ENCODE results near the gene FBXO42. TPM values are rescaled to one million over a fixed set of nuclear protein-coding genes. Genes with fewer than 3 reads are reported as not detected.

Gene FBXO42
- total RNA-seq, 1 experiment from 2014 or later, result 21.9 TPM

DNA sequence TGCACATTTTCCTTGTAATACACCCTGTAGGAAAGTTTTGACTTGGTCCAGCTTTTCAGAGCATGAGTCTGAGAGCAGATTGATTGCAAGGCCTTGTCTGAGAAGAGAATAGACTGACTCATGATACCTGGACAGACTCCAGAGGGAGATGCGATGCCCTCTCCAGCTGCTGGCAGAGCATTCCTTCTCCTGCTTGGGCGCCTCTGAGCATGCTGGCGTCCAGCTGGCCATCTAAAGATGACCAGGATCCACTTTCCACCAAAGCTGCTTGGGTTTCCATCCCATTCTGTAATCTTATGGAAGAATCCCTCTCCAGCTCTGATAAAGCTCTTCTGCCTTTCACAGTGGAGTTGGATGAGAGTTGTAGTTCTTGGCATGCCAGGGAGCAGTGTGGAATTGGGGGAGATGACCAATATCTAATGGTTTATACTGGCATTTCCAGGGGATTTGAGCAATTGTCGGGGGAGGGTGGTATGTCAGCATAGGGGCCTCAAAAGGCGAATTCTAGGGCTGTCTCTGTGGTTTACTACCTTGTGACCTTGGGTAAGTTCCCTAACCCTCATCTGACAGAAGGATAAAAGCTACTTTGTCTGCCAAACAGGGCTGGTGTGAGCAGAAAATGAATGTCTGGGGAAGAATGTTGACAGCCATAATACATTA, 34.3 kb upstream of the FBXO42 start:
- Mint-ChIP-seq H3K9me3 (ENCODE audit: unreplicated experiment) (no peaks in the 10 kb centered on the region), H3K4me1 (ENCODE audit: insufficient read depth, unreplicated experiment) (peaks cover 30% of the 10 kb centered on the region), H3K4me3 (ENCODE audit: unreplicated experiment) (no peak overlapping the region), H3K27ac (ENCODE audit: low read depth, unreplicated experiment) (peak overlapping the region; percentile 86), H3K36me3 (ENCODE audit: insufficient read depth, unreplicated experiment) (peaks cover 17% of the 10 kb centered on the region), H3K27me3 (ENCODE audit: insufficient read depth, unreplicated experiment) (no peaks in the 10 kb centered on the region)
- DNase-seq (ENCODE audit: unreplicated experiment), result peak; percentile 89
- TF ChIP-seq, protein P1, sequence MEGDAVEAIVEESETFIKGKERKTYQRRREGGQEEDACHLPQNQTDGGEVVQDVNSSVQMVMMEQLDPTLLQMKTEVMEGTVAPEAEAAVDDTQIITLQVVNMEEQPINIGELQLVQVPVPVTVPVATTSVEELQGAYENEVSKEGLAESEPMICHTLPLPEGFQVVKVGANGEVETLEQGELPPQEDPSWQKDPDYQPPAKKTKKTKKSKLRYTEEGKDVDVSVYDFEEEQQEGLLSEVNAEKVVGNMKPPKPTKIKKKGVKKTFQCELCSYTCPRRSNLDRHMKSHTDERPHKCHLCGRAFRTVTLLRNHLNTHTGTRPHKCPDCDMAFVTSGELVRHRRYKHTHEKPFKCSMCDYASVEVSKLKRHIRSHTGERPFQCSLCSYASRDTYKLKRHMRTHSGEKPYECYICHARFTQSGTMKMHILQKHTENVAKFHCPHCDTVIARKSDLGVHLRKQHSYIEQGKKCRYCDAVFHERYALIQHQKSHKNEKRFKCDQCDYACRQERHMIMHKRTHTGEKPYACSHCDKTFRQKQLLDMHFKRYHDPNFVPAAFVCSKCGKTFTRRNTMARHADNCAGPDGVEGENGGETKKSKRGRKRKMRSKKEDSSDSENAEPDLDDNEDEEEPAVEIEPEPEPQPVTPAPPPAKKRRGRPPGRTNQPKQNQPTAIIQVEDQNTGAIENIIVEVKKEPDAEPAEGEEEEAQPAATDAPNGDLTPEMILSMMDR (IDR thresholded peaks at IDR 0.05; ENCODE audit: unreplicated experiment), result no peak
- intact Hi-C loops (cut with micrococcal nuclease), result no loop called here
- CTCF ChIA-PET, result interaction anchor here (0.6 kb wide), 1 partner anchor 53 kb away, joined by 3 read pairs; the partner anchor contains the start of gene NECAP2
- BruUV-seq (replicated peaks), result no TSS peak
- POLR2A ChIA-PET, result interaction anchor here (0.6 to 3.9 kb wide), 12 partner anchors 10 to 241 kb away, joined by 3 to 21 read pairs (median 4); partner anchors contain the start of genes NECAP2 and SZRD1

DNA sequence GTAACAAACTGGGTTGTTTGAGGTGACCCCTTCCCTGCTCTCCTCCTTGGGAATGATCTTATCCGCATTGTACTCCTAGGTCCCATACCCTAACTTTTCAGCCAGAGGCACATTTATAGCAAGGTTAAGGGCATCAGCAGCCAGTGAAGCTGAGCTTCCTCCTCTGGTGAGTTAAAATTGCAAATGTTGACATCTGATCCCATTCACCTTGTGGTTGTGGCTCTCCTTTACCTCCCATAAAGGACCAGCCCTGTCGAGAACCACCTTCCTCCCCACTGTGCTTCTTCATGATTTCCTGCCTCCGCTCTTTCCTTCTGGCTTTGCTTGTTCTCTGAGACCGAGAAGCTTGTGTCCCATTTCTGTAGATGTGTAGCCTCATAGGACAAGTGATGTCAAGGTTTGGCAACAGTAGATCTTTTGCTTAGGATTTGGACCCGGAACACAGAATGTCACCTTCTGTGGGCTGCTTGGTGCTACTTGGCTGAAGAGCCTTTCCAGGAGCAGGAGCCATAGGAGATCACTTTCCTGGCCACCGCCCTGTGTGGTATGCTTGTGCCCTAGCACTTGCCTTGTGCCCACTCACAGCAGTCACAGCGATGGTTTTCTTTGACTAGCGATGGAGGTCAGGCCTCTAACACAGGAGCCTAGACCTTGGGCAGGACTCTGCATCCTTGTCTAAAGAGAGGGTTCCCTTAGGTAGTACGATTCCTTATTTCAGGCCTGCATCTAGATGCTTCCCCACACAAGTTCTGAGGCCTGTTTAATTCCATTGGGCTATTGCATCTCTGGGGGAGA, 33.6 kb upstream of the FBXO42 start:
- H3K27ac Mint-ChIP-seq (ENCODE audit: low read depth, unreplicated experiment), result peak overlapping the region; percentile 86
- CTCF ChIA-PET, result no interaction called here
- DNase-seq (ENCODE audit: unreplicated experiment), result no peak
- H3K36me3 Mint-ChIP-seq (ENCODE audit: insufficient read depth, unreplicated experiment), result peaks cover 17% of the 10 kb centered on the region
- H3K4me1 Mint-ChIP-seq (ENCODE audit: insufficient read depth, unreplicated experiment), result peaks cover 30% of the 10 kb centered on the region
- H3K4me3 Mint-ChIP-seq (ENCODE audit: unreplicated experiment), result no peak overlapping the region
- BruUV-seq (replicated peaks), result no TSS peak
- TF ChIP-seq, protein P1 (IDR thresholded peaks at IDR 0.05; ENCODE audit: unreplicated experiment), result no peak
- no peaks in the 10 kb centered on the region for H3K9me3 Mint-ChIP-seq (ENCODE audit: unreplicated experiment)
- intact Hi-C loops (cut with micrococcal nuclease), result no loop called here
- H3K27me3 Mint-ChIP-seq (ENCODE audit: insufficient read depth, unreplicated experiment), result no peaks in the 10 kb centered on the region
- POLR2A ChIA-PET, result interaction anchor here (0.6 to 3.9 kb wide), 11 partner anchors 11 to 241 kb away, joined by 3 to 21 read pairs (median 4); partner anchors contain the start of genes NECAP2 and SZRD1

DNA sequence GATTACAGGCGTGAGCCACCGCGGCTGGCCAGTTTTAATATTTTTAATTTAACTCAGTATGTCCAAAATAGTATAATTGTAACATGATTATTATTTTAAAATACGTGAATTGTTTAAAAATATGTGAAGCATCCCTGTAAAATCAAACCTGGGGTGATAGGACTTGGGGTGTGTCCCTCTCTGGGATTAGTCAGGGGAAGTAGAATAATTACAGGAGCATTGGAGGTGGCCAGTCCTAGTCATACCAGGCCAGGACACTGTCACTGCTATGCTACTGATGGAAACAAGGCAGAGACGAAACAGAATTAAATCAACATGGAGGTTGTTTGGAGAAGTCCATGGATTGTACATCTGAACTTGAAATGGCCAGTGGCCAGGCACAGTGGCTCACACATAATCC, 31.6 kb upstream of the FBXO42 start:
- DNase-seq (ENCODE audit: unreplicated experiment), result no peak
- Mint-ChIP-seq H3K27ac (ENCODE audit: low read depth, unreplicated experiment) (peak overlapping the region; percentile 46), H3K36me3 (ENCODE audit: insufficient read depth, unreplicated experiment) (peaks cover 5% of the 10 kb centered on the region), H3K9me3 (ENCODE audit: unreplicated experiment) (no peaks in the 10 kb centered on the region), H3K27me3 (ENCODE audit: insufficient read depth, unreplicated experiment) (no peaks in the 10 kb centered on the region), H3K4me3 (ENCODE audit: unreplicated experiment) (no peak overlapping the region), H3K4me1 (ENCODE audit: insufficient read depth, unreplicated experiment) (peaks cover 34% of the 10 kb centered on the region)
- CTCF ChIA-PET, result no interaction called here
- BruUV-seq (replicated peaks), result no TSS peak
- POLR2A ChIA-PET, result no interaction called here
- TF ChIP-seq, protein P1 (IDR thresholded peaks at IDR 0.05; ENCODE audit: unreplicated experiment), result no peak
- intact Hi-C loops (cut with micrococcal nuclease), result loop anchor here (5.0 kb wide), 1 partner anchor 437 kb away; no protein-coding TSS in a partner anchor

DNA sequence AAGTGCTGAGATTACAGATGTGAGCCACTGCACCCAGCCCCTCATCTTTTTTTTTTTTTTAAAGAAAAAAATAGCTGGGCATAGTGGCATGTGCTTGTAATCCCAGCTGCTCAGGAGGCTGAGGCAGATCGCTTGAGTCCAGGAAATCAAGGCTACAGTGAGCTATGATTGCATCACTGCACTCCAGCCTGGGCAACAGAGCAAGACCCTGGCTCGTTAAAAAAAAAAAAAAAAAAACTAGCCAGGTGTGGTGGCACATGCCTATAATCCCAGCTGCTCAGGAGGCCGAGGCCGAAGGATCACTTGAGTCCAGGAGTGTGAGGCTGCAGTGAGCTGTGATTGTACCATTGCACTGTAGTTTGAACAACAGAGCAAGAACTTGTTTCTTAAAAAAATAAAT, 28.6 kb upstream of the FBXO42 start:
- Mint-ChIP-seq H3K9me3 (ENCODE audit: unreplicated experiment) (no peaks in the 10 kb centered on the region), H3K4me3 (ENCODE audit: unreplicated experiment) (no peak overlapping the region), H3K27me3 (ENCODE audit: insufficient read depth, unreplicated experiment) (no peaks in the 10 kb centered on the region), H3K36me3 (ENCODE audit: insufficient read depth, unreplicated experiment) (peaks cover 5% of the 10 kb centered on the region), H3K27ac (ENCODE audit: low read depth, unreplicated experiment) (no peak overlapping the region), H3K4me1 (ENCODE audit: insufficient read depth, unreplicated experiment) (peaks cover 20% of the 10 kb centered on the region)
- ChIA-PET POLR2A (interaction anchor here (0.7 to 1.5 kb wide), 2 partner anchors 13 to 19 kb away, joined by 3 to 6 read pairs; no protein-coding TSS in a partner anchor), CTCF (interaction anchor here (0.6 to 2.1 kb wide), 4 partner anchors 10 to 146 kb away, joined by 4 to 6 read pairs (median 4); no protein-coding TSS in a partner anchor)
- intact Hi-C loops (cut with micrococcal nuclease), result loop anchor here (5.0 kb wide), 1 partner anchor 434 kb away; no protein-coding TSS in a partner anchor
- BruUV-seq (replicated peaks), result no TSS peak
- no peak for DNase-seq (ENCODE audit: unreplicated experiment)
- TF ChIP-seq, protein P1 (IDR thresholded peaks at IDR 0.05; ENCODE audit: unreplicated experiment), result no peak
